Neural progenitor cell (in vitro differentiated cells): Measurements from ENCODE around the gene TACC3.

Experiments
- EZH2 ChIP-seq: fragments of 200-600 bp; sonication (generic); IDR thresholded peaks from 2 replicates; pipeline ENCODE4 v1.6.1; 2017; ENCODE audit warnings: antibody characterized with exemption, mild to moderate bottlenecking, moderate library complexity
- EZH2phosphoT487 ChIP-seq: fragments of 200-600 bp; sonication (generic); IDR thresholded peaks from 2 replicates; pipeline ENCODE4 v1.6.1; 2017; ENCODE audit warnings: antibody characterized with exemption

GRCh38 chr4:1745697-1746096 is 24.4 kb downstream of the TACC3 start:
- no peak for TF ChIP-seq EZH2phosphoT487
- TF ChIP-seq EZH2, result no peak
